Measurements from ENCODE around the gene NKX2-2.

Gene NKX2-2

GRCh38 chr20:21511485-21511849, 2.4 kb downstream of the NKX2-2 start:
- H3K36me3 ChIP-seq (ENCODE audit: control insufficient read depth in 2 of 2, insufficient read depth in 1 of 2, low read length in 2 of 2), result peaks cover 0 to 9% of the 10 kb centered on the region in 2 experiments; a peak in 1 of 3 replicates
- ChIA-PET CTCF (interaction anchor here (1.3 kb wide), 1 partner anchor 9 kb away, joined by 3 read pairs; no protein-coding TSS in a partner anchor), POLR2A (no interaction called here)
- peaks cover 4% of the 10 kb centered on the region; the same call in 1 of the 2 replicates for H3K4me1 ChIP-seq (ENCODE audit: control insufficient read depth, insufficient read depth, low read length)
- no peak overlapping the region for H3K27ac ChIP-seq (ENCODE audit: extremely low read depth, low read depth, low read length)
- H3K4me3 ChIP-seq (ENCODE audit: low read depth, low read length), result no peak overlapping the region
- H3K9me3 ChIP-seq (ENCODE audit: control insufficient read depth, insufficient read depth, low read depth, low read length), result no peaks in the 10 kb centered on the region
- TF ChIP-seq ZBTB26 (tag by site-specific recombination; optimal IDR thresholded peaks at IDR 0.05), result no peak
- no peak for TF ChIP-seq ZNF501 (tag by site-specific recombination; IDR thresholded peaks at IDR 0.05)
- no peak for TF ChIP-seq GLI4 (tag by site-specific recombination; IDR thresholded peaks at IDR 0.05)
- TF ChIP-seq ZNF148 (tag by site-specific recombination; IDR thresholded peaks at IDR 0.05; ENCODE audit: borderline replicate concordance), result no peak
- TF ChIP-seq ZNF513 (tag by site-specific recombination; IDR thresholded peaks at IDR 0.05), result no peak
- no peak for TF ChIP-seq AEBP2 (tag by site-specific recombination; IDR thresholded peaks at IDR 0.05; ENCODE audit: borderline replicate concordance)

- POLR2A ChIA-PET, result no interaction called here
- H3K4me3 ChIP-seq (ENCODE audit: low read depth, low read length), result no peak overlapping the region
- CTCF ChIA-PET, result interaction anchor here (1.1 kb wide), 1 partner anchor 282 kb away, joined by 3 read pairs; no protein-coding TSS in a partner anchor
- no peaks in the 10 kb centered on the region for H3K9me3 ChIP-seq (ENCODE audit: control insufficient read depth, insufficient read depth, low read depth, low read length)
- TF ChIP-seq PRDM1 (tag by site-specific recombination; IDR thresholded peaks at IDR 0.05), result peak; percentile 88
- no peak for TF ChIP-seq ZNF677 (tag by site-specific recombination; IDR thresholded peaks at IDR 0.05)
- no peak for TF ChIP-seq ZSCAN18 (tag by site-specific recombination; IDR thresholded peaks at IDR 0.05)
- peaks cover 0 to 9% of the 10 kb centered on the region in 2 experiments; a peak in 1 of 3 replicates for H3K36me3 ChIP-seq (ENCODE audit: control insufficient read depth in 2 of 2, insufficient read depth in 1 of 2, low read length in 2 of 2)
- peaks cover 4% of the 10 kb centered on the region; the same call in 1 of the 2 replicates for H3K4me1 ChIP-seq (ENCODE audit: control insufficient read depth, insufficient read depth, low read length)
- H3K27ac ChIP-seq (ENCODE audit: extremely low read depth, low read depth, low read length), result no peak overlapping the region
Measured at GRCh38 chr20:21510414-21511384, 3.2 kb downstream of the NKX2-2 start.
